GM23338 (cell line): Measurements from ENCODE around the gene PHRF1. TPM values are rescaled to one million over a fixed set of nuclear protein-coding genes. Genes with fewer than 3 reads are reported as not detected.

ENCODE experiments used
- ATAC-seq: fragments of 200-7000 bp; cut with Tn5 transposase; 3 replicates; pipeline ENCODE4 v1.9.1; 2020
- DNase-seq: peaks from one replicate; pipeline ENCODE4 v3.0.0-alpha.2; 2015; ENCODE audit warnings: low spot score
- H2AFZ ChIP-seq: fragments of 200-600 bp; sonication (generic); 2 replicates; pipeline ENCODE4 v1.8.0; 2016; ENCODE audit warnings: antibody characterized with exemption, mild to moderate bottlenecking, moderate library complexity
- H3F3A ChIP-seq: fragments of 200-600 bp; sonication (generic); replicated peaks from 2 replicates; pipeline ENCODE4 v1.8.0; 2017; ENCODE audit warnings: antibody characterized with exemption, mixed run types, low read depth
- H3K27ac ChIP-seq: fragments of 200-600 bp; sonication (generic); 2 replicates; pipeline ENCODE4 v1.6.1; 2016; ENCODE audit warnings: low read depth
- H3K27me3 ChIP-seq: fragments of 200-600 bp; sonication (generic); 2 replicates; pipeline ENCODE4 v1.8.0; 2016; ENCODE audit warnings: mild to moderate bottlenecking, mixed run types, moderate library complexity; ENCODE audit not compliant: insufficient read depth
- H3K36me3 ChIP-seq: fragments of 200-600 bp; sonication (generic); 2 replicates; pipeline ENCODE4 v1.8.0; 2016; ENCODE audit warnings: mild to moderate bottlenecking; ENCODE audit not compliant: insufficient read depth
- H3K4me1 ChIP-seq: fragments of 200-600 bp; sonication (generic); 2 replicates; pipeline ENCODE4 v1.8.0; 2016; ENCODE audit warnings: mild to moderate bottlenecking, moderate library complexity; ENCODE audit not compliant: insufficient read depth
- H3K4me2 ChIP-seq: fragments of 200-600 bp; sonication (generic); 2 replicates; pipeline ENCODE4 v1.7.1; 2017; ENCODE audit warnings: mixed run types
- H3K4me3 ChIP-seq: fragments of 200-600 bp; sonication (generic); 2 replicates; pipeline ENCODE4 v1.6.1; 2016; ENCODE audit warnings: mixed run types
- H3K79me2 ChIP-seq: fragments of 200-600 bp; sonication (generic); replicated peaks from 2 replicates; pipeline ENCODE4 v1.8.0; 2017; ENCODE audit warnings: mild to moderate bottlenecking; ENCODE audit not compliant: insufficient read depth
- H3K9me2 ChIP-seq: fragments of 200-600 bp; sonication (generic); 2 replicates; pipeline ENCODE4 v1.8.0; 2017; ENCODE audit not compliant: insufficient read depth
- H4K20me1 ChIP-seq: fragments of 200-600 bp; sonication (generic); replicated peaks from 2 replicates; pipeline ENCODE4 v1.8.0; 2017; ENCODE audit warnings: mild to moderate bottlenecking; ENCODE audit not compliant: insufficient read depth
- H3K27ac Mint-ChIP-seq: 2 replicates; pipeline ENCODE4 v1.8.0; 2020; ENCODE audit warnings: inconsistent platforms, mild to moderate bottlenecking, moderate library complexity, mixed read lengths
- H3K27me3 Mint-ChIP-seq: 3 replicates; pipeline ENCODE4 v1.8.0; 2022; ENCODE audit warnings: low read depth, mild to moderate bottlenecking, moderate library complexity, mixed read lengths, inconsistent platforms; ENCODE audit not compliant: insufficient read depth, poor library complexity
- H3K36me3 Mint-ChIP-seq: 3 replicates; pipeline ENCODE4 v1.8.0; 2021; ENCODE audit warnings: low read depth, mild to moderate bottlenecking, inconsistent platforms, moderate library complexity, mixed read lengths
- H3K4me1 Mint-ChIP-seq: 3 replicates; pipeline ENCODE4 v1.8.0; 2020; ENCODE audit warnings: mild to moderate bottlenecking, inconsistent platforms, mixed read lengths
- H3K4me3 Mint-ChIP-seq: 3 replicates; pipeline ENCODE4 v1.8.0; 2021; ENCODE audit warnings: moderate library complexity, mild to moderate bottlenecking, inconsistent platforms, mixed read lengths
- H3K9me3 Mint-ChIP-seq: 3 replicates; pipeline ENCODE4 v1.8.0; 2020; ENCODE audit warnings: moderate library complexity, mild to moderate bottlenecking, inconsistent platforms, mixed read lengths
- EZH2 ChIP-seq: fragments of 200-600 bp; sonication (generic); IDR thresholded peaks from one replicate; pipeline ENCODE4 v1.8.0; 2017; ENCODE audit warnings: antibody characterized with exemption, mild to moderate bottlenecking, low read depth; ENCODE audit not compliant: unreplicated experiment
- JUNB ChIP-seq: IDR thresholded peaks from one replicate; pipeline ENCODE4 v1.6.1; 2016; ENCODE audit warnings: antibody characterized with exemption; ENCODE audit not compliant: unreplicated experiment
- NANOG ChIP-seq: IDR thresholded peaks from 2 replicates; pipeline ENCODE4 v1.6.1; 2016; ENCODE audit warnings: antibody characterized with exemption, borderline replicate concordance
- STAT1 ChIP-seq: IDR thresholded peaks from one replicate; pipeline ENCODE4 v1.6.1; 2016; ENCODE audit warnings: antibody characterized with exemption; ENCODE audit not compliant: unreplicated experiment
- ZNF114 ChIP-seq: fragments of 250-450 bp; sonication (Bioruptor Pico); IDR thresholded peaks from 2 replicates; pipeline ENCODE4 v1.5.0; 2020; ENCODE audit warnings: mild to moderate bottlenecking, moderate library complexity
- ZNF331 ChIP-seq: fragments of 250-450 bp; sonication (Bioruptor Pico); IDR thresholded peaks from 2 replicates; pipeline ENCODE4 v1.5.0; 2020; ENCODE audit warnings: low read depth, mild to moderate bottlenecking, moderate library complexity
- polyA plus RNA-seq: library from polyadenylated mRNA; unstranded; fragments of >200 nt; fragmentation: Nextera tagmentation; extraction: Ambion mirVana; gene quantifications from 2 replicates; pipeline ENCODE4 v1.2.1, GENCODE V29; 2016
- total RNA-seq: library from RNA; depleted of rRNA; stranded (reverse); fragments of >200 nt; shearing (Covaris generic); gene quantifications from 2 replicates; pipeline ENCODE4 v1.2.3, GENCODE V29; 2014
- TF ChIP-seq, protein P1 (sequence below): IDR thresholded peaks from one replicate; pipeline ENCODE4 v1.6.1; 2018; ENCODE audit warnings: antibody characterized with exemption; ENCODE audit not compliant: unreplicated experiment
- TF ChIP-seq, protein P2 (sequence below): IDR thresholded peaks from 2 replicates; pipeline ENCODE4 v1.6.1; 2016; ENCODE audit warnings: antibody characterized with exemption
- TF ChIP-seq, protein P3 (sequence below), 2 experiments: fragments of 200-600 bp in 1 of 2; sonication (generic) in 1 of 2; conservative IDR thresholded peaks; 2 replicates each; pipeline versions ENCODE4 v1.5.1 to v1.6.1; 2016 to 2017; ENCODE audit warnings: antibody characterized with exemption in 2 of 2, low read depth in 2 of 2, mild to moderate bottlenecking in 2 of 2, moderate library complexity in 1 of 2

PHRF1 gene
- total and polyA plus RNA-seq, 2 experiments from 2014 or later: 11.0 to 45.9 TPM

DNA sequence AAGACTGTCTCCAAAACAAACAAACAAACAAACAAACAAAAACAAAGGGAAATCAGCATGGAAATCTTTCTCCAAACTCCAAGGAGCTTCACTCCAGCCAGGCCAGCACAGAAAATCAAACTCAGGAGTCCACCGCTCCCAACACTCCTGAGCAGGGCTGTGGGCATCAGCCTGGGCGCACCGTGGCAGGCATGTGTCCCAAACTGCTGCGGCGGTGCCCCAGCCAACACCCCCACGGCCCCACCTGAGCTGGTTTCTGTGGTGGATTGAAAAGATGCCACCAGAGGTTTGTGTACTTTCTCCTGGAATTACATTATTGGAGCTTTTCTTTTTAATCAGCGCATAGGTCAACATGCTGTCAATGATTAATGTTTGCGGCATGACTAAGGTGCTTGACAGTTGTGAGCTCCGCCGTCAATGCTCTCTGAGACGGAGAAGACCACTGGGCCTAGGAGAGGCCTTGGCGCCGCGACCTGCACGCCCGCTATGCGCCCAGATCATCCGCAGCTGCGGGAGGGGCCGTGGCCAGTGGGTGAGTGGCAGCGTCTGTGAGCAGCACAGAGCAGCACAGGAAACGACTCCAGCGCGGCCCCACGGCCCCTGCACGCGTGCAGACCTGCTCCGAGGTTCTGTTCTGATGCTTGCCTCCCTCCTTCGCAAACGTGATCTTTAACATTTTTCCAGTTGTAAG is 78.9 kb downstream of the PHRF1 start:
- Mint-ChIP-seq H3K36me3 (peaks cover 30% of the 10 kb centered on the region), H3K4me3 (no peak overlapping the region), H3K27ac (no peak overlapping the region), H3K9me3 (no peaks in the 10 kb centered on the region), H3K27me3 (peaks cover 12% of the 10 kb centered on the region), H3K4me1 (no peaks in the 10 kb centered on the region)
- H3K4me2 ChIP-seq: no peak overlapping the region
- no peaks in the 10 kb centered on the region for H3K79me2 ChIP-seq
- ATAC-seq: no peak
- DNase-seq: no peak
- H3K36me3 ChIP-seq: peaks cover 13% of the 10 kb centered on the region
- no peaks in the 10 kb centered on the region for H3K4me1 ChIP-seq
- no peaks in the 10 kb centered on the region for H3K27me3 ChIP-seq
- H4K20me1 ChIP-seq: peaks cover 6% of the 10 kb centered on the region; the same call in 1 of the 2 replicates
- no peak overlapping the region for H3K27ac ChIP-seq
- H3K4me3 ChIP-seq: no peak overlapping the region
- TF ChIP-seq, protein P1, sequence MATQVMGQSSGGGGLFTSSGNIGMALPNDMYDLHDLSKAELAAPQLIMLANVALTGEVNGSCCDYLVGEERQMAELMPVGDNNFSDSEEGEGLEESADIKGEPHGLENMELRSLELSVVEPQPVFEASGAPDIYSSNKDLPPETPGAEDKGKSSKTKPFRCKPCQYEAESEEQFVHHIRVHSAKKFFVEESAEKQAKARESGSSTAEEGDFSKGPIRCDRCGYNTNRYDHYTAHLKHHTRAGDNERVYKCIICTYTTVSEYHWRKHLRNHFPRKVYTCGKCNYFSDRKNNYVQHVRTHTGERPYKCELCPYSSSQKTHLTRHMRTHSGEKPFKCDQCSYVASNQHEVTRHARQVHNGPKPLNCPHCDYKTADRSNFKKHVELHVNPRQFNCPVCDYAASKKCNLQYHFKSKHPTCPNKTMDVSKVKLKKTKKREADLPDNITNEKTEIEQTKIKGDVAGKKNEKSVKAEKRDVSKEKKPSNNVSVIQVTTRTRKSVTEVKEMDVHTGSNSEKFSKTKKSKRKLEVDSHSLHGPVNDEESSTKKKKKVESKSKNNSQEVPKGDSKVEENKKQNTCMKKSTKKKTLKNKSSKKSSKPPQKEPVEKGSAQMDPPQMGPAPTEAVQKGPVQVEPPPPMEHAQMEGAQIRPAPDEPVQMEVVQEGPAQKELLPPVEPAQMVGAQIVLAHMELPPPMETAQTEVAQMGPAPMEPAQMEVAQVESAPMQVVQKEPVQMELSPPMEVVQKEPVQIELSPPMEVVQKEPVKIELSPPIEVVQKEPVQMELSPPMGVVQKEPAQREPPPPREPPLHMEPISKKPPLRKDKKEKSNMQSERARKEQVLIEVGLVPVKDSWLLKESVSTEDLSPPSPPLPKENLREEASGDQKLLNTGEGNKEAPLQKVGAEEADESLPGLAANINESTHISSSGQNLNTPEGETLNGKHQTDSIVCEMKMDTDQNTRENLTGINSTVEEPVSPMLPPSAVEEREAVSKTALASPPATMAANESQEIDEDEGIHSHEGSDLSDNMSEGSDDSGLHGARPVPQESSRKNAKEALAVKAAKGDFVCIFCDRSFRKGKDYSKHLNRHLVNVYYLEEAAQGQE: no peak
- TF ChIP-seq, protein P2, sequence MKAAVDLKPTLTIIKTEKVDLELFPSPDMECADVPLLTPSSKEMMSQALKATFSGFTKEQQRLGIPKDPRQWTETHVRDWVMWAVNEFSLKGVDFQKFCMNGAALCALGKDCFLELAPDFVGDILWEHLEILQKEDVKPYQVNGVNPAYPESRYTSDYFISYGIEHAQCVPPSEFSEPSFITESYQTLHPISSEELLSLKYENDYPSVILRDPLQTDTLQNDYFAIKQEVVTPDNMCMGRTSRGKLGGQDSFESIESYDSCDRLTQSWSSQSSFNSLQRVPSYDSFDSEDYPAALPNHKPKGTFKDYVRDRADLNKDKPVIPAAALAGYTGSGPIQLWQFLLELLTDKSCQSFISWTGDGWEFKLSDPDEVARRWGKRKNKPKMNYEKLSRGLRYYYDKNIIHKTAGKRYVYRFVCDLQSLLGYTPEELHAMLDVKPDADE: no peak
- TF ChIP-seq NANOG: no peak
- no peak for TF ChIP-seq EZH2
- TF ChIP-seq JUNB: no peak
- H3K9me2 ChIP-seq: no peaks in the 10 kb centered on the region
- 0 out of 2 replicates have a peak, but pooled peaks cover 6% of the 10 kb centered on the region for H3F3A ChIP-seq
- H2AFZ ChIP-seq: no peak overlapping the region

DNA sequence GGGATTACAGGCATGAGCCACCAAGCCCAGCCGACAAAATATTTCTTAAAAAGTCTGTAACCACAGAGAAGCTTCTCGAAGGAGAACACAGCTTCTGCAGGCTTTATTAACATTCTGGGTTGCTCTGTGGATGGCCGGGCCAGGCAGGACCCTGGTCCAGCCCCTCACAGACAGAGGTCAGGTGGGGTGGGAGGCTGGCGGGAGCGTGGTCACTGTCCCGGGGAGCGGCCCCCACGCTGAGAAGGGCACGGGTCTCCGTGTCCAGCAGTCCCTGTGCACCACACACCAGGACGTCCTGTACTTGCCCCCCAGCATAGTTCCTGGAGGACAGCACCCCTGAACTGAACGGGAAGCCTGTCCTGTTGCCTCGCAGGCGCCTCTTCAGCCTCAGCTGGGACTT is 80.2 kb downstream of the PHRF1 start:
- peaks cover 3% of the 10 kb centered on the region; the same call in 1 of the 2 replicates for H3K79me2 ChIP-seq
- no peak overlapping the region for H3K4me3 Mint-ChIP-seq
- no peaks in the 10 kb centered on the region for H3K9me3 Mint-ChIP-seq
- H3K4me1 ChIP-seq: no peaks in the 10 kb centered on the region
- H3K4me2 ChIP-seq: no peak overlapping the region
- H3K36me3 ChIP-seq: peaks cover 13% of the 10 kb centered on the region
- H3K4me3 ChIP-seq: no peak overlapping the region
- H3K27me3 Mint-ChIP-seq: peaks cover 12% of the 10 kb centered on the region
- peaks cover 27% of the 10 kb centered on the region for H3K36me3 Mint-ChIP-seq
- H3K27ac ChIP-seq: no peak overlapping the region
- H3K9me2 ChIP-seq: no peaks in the 10 kb centered on the region
- H4K20me1 ChIP-seq: peaks cover 6% of the 10 kb centered on the region; the same call in 1 of the 2 replicates
- H3K27ac Mint-ChIP-seq: no peak overlapping the region
- H3K27me3 ChIP-seq: no peaks in the 10 kb centered on the region
- ATAC-seq: no peak
- TF ChIP-seq, protein P2: no peak
- TF ChIP-seq ZNF114 (CRISPR knock-in tag): no peak
- TF ChIP-seq STAT1: no peak
- TF ChIP-seq, protein P3, sequence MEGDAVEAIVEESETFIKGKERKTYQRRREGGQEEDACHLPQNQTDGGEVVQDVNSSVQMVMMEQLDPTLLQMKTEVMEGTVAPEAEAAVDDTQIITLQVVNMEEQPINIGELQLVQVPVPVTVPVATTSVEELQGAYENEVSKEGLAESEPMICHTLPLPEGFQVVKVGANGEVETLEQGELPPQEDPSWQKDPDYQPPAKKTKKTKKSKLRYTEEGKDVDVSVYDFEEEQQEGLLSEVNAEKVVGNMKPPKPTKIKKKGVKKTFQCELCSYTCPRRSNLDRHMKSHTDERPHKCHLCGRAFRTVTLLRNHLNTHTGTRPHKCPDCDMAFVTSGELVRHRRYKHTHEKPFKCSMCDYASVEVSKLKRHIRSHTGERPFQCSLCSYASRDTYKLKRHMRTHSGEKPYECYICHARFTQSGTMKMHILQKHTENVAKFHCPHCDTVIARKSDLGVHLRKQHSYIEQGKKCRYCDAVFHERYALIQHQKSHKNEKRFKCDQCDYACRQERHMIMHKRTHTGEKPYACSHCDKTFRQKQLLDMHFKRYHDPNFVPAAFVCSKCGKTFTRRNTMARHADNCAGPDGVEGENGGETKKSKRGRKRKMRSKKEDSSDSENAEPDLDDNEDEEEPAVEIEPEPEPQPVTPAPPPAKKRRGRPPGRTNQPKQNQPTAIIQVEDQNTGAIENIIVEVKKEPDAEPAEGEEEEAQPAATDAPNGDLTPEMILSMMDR (conservative IDR thresholded peaks at IDR 0.05; ENCODE audit: low read depth in 2 of 2): no peak
- no peak for TF ChIP-seq ZNF331
- DNase-seq: no peak
- H3K4me1 Mint-ChIP-seq: no peaks in the 10 kb centered on the region
- peaks cover 10% of the 10 kb centered on the region; the same call in 1 of the 2 replicates for H3F3A ChIP-seq
- no peak overlapping the region for H2AFZ ChIP-seq
